Measurements from ENCODE around the gene RNF166.
A peak's percentile ranks its signal among the peaks of the same experiment; 100 is the strongest.

RNF166 gene

GRCh38 chr16:88650749-88651275 lies 55.4 kb downstream of the RNF166 start, which contains the start of gene CYBA:
TSS of gene CYBA (minus strand) at chr16:88651053. CDS start at chr16:88651013, 40 bp downstream.
- peak; percentile 91 for DNase-seq

- peak; percentile 50 for DNase-seq
Observed at GRCh38 chr16:88649924-88650748, 56.1 kb downstream of the RNF166 start.

GRCh38 chr16:88649195-88649923 lies 56.8 kb downstream of the RNF166 start:
- no peak for DNase-seq

- no peak for DNase-seq
Observed at GRCh38 chr16:88647178-88648070, 58.8 kb downstream of the RNF166 start.

Measured in activated CD4-positive, alpha-beta T cell treated with anti-CD3 and anti-CD28 coated beads, Interleukin-2, Interleukin-6, amounts not matched to agents 100 ng/mL and 50 ng/mL, durations not matched to agents 16 hours and 8 hours (primary cell).